Kasumi-1 (cell line): ENCODE measurements around the gene SCP2.

Experiments
- DNase-seq, 2 experiments: peaks; one replicate each; lab custom pipeline; 2025; lab: John Stamatoyannopoulos, UW

SCP2 gene, protein sequence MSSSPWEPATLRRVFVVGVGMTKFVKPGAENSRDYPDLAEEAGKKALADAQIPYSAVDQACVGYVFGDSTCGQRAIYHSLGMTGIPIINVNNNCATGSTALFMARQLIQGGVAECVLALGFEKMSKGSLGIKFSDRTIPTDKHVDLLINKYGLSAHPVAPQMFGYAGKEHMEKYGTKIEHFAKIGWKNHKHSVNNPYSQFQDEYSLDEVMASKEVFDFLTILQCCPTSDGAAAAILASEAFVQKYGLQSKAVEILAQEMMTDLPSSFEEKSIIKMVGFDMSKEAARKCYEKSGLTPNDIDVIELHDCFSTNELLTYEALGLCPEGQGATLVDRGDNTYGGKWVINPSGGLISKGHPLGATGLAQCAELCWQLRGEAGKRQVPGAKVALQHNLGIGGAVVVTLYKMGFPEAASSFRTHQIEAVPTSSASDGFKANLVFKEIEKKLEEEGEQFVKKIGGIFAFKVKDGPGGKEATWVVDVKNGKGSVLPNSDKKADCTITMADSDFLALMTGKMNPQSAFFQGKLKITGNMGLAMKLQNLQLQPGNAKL

DNA sequence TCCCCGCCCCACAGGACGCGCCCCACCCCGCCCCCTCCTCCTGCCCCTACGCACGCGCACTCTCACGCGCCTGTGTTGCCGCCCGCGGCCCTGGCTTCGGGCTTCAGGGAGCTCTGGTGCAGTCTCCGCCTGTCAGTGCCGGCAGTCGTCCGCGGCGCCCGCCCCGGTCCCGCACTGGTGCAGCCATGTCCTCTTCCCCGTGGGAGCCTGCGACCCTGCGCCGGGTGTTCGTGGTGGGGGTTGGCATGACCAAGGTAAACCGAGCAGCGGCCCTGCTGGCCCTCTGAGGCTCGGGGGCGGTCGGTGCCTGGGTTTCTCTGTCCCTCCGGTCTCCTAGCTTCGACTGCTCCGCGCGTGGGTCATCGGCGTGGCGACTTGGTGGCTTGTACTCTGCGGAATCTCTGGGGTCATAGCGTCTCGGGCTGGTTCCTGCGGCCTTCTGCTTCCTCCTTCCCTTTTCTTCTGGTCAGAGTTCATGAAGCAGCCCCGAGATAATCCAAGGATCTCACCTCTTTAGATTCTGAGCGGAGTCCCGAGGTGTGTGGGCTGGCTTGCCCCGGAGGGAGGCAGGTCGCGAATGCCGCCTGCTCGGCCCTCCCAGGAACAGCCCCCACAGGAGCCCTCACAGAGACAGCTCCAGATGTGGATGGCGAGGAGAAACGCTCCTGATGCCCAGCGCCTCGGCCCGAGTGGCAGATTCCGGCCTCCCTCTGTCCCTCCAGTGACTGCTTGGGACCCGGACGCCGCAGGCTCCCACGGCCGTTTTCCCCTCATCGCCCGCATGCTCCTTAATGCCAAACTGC is at the start of gene SCP2:
Gene SCP2, plus strand, starts transcription at position 65 of the 803 bp plus-strand sequence. Its CDS starts 121 bp downstream, at position 186.
- peak in 1 of 2 experiments; percentile 64 for DNase-seq

DNA sequence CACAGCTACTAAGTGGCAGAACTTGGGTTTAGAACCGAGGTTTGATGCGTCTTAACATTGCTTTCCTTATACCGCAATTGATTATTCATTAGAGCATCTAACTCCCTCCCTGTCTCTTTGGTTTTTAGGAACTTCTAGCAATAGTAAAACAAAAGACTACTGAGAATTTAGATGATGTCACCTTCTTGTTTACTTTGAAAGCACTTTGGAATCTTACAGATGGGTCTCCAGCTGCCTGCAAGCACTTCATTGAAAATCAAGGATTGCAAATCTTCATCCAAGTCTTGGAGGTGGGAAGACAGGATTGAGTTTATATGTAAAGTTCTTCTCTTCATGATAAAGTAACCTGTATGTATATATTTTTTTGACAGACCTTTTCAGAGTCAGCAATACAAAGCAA is 49.5 kb upstream of the SCP2 start:
- DNase-seq = no peak

DNA sequence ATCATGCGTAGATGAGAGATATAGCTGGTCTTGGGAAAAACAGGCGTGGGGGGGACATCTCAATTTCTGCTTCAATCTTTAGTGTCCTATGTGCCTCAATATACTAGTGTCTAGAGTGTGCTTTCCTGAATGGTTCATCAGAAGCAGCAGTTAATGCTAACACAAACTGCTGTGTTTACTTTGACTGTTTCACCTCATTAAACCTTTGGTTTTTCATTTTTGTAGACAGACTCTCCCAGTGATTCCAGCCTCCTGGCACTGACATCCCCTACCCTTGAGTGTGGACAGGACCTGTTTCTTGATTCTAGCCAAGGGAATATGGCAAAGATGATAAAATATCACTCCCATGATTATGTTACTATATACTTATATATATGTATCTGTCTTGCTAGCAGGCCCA is 46.9 kb upstream of the SCP2 start:
- DNase-seq = no peak

DNA sequence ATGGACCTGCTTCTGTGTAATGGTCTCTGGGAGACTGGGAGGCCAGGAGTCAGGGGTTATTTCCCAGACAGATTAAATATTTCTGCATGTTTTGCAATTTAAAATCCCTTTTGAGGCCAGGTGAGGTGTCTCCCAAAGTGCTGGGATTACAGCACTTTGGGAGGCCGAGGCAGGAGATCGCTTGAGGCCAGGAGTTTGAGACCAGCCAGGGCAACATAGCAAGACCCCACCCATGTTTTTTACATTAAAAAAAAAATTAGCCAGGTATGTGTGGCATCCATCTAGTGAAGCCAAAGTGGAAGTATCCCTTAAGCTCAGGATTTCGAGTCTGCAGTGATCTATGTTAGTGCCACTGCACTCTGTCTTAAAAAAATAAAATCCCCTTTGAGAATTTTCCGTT is 39.6 kb upstream of the SCP2 start:
- no peak for DNase-seq

DNA sequence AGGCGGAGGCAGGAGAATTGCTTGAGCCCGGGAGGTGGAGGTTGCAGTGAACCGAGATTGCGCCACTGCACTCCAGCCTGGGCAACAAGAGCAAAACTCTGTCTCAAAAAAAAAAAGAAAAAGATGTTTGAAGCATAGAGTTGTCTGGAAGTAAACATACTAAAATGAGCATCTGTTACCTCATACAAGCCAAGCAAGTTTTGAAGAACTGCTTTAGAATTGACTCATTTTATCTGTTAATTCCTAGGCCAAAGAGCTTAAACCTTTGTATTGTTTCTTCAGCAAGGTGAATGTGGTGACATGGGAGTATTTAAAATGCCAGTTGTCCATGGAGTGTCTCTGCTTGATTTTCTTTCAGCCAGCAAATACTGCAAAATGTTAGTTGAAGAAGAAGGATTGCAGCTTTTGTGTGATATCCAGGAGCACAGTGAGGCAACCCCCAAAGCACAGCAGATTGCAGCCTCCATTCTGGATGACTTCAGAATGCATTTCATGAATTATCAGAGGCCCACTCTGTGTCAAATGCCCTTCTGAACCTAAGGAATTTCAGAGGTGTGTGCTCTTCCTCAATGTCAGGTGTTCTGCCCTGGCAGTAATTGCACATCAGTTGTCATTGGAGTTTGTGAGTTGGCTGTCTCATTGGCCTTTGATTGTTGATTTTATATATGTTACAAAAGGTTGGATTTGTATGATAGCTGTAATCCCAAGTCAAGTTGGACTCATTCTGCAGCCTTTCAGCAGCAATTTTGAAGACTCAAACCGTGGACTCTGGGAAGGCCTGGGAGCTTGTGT is 34.5 kb upstream of the SCP2 start:
- no peak for DNase-seq

DNA sequence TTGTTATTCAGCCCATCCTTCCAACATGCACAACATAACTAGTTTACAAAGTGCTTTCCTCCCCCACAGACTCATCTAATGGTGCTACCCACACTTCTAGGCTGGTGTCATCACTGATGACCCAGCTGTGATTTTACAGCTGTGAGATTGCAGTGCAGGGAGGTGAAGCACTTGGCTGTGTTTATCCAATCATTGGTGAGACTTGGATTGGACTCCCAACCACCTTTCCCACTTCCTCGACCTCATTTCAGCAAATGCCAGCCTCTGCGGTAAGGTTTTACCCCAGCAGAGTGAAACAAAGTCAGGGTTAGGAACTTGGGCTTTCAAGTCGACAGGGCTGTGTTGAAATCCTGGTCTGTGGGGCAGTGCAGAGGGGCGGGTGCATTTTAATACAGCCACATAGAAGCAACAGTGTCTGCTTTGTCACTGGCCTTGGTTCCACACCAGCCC is 27.6 kb upstream of the SCP2 start:
- no peak for DNase-seq

DNA sequence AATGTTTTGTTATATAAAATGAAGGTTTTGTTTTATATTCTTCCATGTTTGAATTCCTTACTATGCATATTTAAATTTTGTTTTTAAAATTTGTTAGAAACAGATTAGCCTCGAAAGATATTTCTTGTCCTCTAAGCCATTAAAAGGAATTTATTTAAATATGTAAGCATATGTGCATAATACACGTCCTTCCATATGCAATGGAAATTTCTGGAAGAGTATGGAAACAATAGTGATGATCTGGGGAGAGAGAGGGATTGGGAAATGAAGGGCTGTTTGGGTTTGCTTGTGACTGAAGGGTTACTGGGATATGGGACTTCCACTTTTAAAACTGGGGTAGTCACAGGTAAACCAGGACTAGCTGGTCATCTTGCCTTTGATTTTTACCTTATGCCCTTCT is 26.7 kb upstream of the SCP2 start:
- DNase-seq = no peak

DNA sequence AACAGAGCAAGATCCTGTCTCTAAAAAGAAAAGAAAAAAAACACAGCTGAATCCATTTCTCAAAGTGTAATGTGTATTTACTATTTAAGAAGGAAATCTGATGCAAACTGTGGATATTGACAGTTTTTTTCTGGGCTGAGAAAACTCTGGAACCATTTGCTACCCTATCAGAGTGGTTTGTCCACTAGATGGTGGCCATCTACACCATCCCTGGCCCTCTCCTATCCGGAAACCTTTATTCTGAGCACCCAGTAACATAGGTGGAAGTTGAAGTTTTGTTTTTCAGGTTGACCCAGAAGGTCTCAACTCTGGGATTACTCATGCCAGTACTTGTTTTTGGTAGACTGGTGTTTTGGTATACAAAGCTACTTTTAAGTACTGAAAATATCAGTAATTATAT is 25.7 kb upstream of the SCP2 start:
- DNase-seq = no peak

DNA sequence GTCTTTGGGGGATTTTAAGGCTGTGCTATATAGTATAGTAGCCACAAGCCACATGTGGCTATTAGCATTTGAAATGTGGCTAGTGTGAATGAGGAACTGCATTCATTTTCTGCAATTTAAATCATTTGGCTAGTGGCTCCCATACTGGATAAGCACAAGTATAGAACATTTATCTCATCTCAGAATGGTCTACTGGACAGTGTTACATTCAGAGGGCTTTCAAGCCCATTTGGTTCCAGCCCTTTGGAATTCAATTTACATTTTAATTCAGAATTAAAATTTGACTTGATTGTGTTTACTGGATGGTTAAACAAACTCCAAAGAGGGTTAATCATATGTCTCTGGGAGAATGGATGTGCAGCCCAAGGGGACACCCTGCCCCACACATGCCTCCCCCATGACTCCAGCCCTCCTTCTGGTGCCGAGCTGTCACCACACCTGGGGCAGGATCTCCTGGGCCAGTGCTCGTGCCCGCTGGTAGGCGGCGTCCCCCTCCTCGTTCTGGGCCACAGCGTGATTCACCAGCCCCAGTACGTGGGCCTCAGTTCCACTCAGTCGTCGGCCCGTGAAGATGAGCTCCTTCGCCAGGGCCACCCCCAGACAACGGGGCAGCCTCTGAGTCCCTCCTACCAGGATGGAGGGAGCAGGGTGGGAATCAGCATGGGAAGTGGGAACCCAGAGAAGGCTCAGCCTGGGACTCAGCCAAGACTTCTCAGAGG is 22.7 kb upstream of the SCP2 start:
- DNase-seq = no peak

DNA sequence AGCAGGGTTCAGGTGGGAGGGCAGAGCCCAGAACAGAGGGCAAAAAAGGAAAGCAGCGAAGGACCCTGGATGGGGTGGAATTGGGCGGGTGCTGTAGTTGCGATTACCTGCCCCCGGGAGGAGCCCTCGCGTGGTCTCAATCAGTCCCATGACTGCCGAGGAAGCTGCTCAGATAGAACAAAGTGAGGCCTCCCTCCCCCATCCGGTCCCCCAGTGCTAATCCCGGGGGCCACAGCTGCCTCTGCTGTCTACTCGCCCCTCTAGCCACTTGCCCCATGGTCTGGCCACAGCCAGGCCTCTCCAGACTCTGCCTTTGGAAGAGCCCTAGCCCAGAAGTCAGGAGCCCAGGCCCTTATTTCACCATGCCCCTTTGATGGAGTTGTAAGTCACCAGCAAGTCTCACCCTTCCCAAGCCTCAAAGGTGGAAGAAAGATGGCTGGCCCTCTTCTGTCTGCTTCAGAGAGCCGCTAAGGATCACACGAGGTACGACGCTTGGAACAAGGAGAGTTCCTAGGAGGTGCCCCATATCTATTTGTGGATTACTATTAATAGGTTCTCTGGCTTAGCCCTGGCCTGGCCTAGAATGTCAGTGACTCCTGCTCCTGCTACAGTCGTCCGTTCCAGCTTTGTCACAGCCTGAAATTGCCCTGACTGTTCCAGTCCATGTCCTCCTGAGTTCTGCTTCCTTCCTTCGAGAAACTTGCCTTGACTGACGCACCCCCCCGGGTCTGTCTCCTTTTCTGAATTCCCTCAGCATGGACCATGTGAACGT is 22.0 kb upstream of the SCP2 start:
- DNase-seq = peak; percentile 46 to 59

DNA sequence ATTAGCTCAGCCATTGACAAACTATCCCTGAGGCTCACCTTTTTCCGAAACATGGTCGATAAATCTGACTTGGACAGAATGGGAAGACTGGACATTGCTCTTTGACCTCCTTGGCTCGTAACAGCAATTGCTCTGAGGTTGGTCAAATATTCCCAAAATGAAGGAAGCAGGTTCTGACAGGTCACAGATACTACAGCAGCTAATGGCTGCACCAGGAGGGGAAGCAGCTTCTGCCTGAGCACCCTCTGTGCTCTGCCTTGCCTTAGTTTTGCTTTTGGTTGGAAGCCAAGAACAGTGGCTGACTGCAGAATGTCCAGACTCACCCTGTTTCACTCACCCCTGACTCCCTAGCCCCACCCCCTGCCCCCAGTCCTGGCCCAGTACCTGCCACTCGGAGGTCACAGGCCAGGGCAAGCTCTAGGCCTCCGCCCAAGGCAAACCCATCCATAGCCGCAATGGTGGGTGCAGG is 20.9 kb upstream of the SCP2 start:
- DNase-seq = no peak

DNA sequence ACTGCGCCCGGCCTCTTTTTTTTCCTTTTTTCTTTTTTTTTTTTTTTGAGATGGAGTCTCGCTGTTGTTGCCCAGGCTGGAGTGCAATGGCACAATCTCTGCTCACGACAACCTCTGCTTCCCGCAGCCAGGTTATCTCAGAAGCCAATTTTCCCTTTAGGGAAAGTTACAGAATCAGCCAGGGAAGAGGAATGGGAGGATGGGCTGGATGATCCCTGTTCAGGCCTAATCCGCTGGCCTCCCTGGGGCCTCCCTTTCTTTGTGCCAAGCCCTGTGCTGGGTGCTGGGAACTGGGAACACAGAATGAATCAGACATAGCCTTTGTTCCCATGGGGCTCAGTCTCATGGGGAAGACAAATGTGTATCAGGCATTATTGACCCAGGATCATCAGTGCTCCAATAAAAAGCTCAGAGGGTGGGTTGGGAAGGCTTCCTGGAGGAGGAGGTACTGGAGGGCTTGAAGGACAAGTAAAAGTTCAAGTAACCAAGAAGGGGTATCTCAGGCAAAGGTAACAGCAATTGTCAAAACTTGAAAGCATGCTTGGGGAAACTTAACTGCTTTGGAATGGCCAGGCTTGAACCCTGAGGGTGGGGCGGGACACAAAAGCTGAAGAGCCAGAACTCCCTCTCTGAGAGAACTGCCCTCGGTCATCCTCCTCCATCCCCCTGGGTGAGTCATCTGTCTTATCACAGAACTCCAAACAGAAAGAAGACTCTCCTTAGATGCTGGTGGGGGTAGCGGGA is 19.8 kb upstream of the SCP2 start:
- no peak for DNase-seq

DNA sequence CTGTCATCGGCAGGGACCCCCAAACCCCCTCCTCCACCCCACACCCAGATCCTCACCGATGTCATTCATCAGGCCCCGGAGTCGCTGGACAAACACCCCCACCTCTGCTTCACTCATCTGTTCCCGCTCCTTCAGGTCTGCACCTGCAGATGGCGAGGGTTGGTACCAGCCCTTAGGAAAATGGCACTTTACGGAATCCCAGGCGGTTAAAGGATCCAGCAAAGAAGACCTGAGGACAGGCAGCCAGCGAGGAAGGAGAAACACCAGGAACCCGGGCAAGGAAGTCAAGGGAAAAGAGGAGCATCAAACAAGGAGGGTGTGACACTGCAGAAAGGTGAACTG is 19.3 kb upstream of the SCP2 start:
- no peak for DNase-seq

DNA sequence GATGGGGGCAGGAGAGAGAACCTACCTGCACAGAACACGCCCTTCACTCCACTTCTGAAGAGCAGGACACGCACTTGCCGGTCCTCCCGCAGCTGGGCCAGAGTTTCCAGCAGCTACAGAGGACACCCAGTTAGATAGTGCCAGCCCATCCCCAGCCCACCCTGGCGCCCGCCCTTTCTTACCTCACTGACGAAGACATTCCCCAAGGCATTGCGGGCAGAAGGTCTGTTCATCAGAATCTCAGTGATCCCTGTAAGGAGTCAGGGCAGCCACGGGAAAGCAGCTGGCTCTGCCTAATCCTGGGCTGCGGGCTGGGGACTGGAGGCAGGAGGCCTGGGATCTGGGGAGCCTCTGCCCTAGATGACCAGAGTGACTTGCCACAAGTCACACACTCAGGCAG is 15.5 kb upstream of the SCP2 start:
- no peak for DNase-seq

DNA sequence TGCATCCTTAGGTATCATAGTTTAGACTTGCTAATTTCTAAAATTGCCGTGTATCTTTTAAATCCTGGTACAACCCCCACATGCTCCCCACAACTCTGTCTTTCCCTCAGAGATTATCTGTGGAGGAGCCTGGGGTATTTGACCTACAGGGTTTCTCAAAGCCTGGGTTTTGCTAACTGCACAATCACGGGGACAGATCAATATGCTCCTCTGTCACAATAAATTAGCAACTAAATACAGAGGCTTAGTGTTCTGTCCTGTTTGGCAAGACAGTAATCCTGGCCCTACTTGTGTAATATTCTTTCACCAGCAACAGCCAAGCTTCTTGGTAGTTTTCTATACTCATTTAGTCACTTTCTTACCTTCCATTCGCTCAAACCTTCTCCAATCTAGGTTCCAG is 14.1 kb upstream of the SCP2 start:
- DNase-seq = no peak

DNA sequence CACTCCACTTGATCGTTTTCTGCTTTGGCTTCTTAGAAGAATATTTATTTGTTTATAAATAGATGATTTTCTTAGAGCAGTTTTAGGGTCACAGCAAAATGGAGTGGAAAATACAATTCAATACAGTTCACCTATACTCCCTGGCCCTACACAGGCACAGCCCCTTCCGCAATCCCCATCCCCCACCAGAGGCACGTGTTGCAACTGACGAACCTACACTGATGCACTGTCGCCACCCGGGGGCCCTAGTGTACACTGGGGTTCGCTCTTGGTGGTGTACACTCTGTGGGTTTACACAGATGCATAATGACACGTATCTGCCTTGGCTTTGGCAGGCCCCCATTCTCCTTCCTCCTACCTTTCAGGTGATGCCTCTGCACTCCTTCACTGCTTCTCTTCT is 13.5 kb upstream of the SCP2 start:
- peak in 1 of 2 experiments; percentile 4 for DNase-seq

DNA sequence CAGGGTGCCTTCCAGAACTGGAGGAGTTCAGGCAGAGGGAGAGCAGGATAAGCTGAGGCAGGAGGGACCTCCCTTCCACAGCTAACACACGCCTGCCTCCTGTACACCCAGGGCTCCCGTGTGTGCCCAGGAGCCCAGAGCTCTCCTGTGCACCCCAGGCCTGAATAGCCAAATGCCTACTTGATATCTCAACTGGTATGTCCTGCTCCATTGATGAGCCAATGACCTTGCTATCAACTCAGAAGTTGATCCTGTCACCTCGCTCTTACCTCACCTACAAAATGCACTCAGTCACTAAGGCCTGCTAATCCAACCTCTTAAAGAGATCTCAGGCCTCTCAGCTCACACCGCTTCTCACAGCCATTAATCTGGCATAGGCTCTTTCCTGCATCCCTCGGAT is 12.6 kb upstream of the SCP2 start:
- no peak for DNase-seq

DNA sequence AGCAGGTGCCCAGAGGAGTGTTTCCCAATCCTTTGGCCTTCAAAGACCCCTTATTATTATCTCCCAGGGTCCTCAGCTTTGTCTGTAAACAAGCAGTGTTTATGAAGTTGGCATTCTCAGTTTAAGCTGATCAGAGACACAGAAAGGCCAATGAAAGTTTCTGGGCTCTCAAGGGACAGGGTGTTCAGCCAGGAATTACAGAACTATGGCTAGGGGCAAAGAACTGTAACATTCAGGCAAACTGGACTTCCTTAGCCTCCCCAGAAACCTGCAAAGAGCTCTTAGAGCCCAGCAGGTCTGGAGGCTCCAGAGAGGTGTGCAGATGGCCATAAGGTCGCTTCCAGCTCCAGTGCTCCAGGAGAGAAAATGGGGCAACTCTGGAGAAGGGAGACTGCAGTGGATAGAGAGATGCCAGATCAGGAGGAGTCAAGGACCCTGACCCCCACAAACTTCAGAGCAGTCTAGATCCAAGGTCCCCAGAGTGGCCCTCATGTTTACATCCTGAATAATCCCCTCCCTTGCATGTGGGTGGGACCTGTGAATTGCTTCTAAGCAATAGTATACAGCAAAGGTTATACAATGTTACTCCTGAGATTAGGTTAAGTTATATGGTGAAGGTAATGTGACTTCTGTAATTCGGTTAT is 11.7 kb upstream of the SCP2 start:
- no peak for DNase-seq

DNA sequence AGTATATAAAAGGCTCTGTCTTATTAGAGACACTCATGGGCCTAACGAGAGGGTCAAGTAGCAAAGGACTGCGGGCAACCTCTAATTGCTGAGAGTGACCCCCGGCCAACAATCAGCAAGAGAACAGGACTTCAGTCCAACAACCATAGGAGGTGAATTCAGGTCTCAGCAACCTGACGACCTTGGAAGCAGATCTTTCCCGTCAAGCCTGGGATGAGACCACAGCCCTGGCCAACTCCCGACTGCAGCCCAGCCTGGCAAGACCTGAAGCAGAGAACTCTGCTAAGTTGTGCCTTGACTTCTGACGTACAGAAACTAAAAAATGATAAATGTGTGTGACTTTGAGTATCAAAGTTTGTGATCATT is 11.2 kb upstream of the SCP2 start:
- DNase-seq = no peak
